Vagina (tissue), 2 donors: ENCODE data around the gene PTPRD. TPM values are rescaled to one million over a fixed set of nuclear protein-coding genes. Genes with fewer than 3 reads are reported as not detected.
"Not testable (repeated sequence)": the region's sequence is repeated elsewhere in the genome, so short reads cannot be mapped to it uniquely, and the experiment has no call there.

Source experiments
- DNase-seq, 2 donors: peaks; one replicate each; pipeline ENCODE4 v3.0.0-alpha.2; 2017; ENCODE audit errors: extremely low spot score in 2 of 2
- H3K27ac ChIP-seq: fragments of 200-600 bp; sonication (generic); one replicate; pipeline ENCODE4 v1.5.1; 2019
- H3K27me3 ChIP-seq: fragments of 200-600 bp; sonication (generic); one replicate; pipeline ENCODE4 v1.5.1; 2019
- H3K36me3 ChIP-seq, 2 donors: fragments of 200-600 bp; sonication (generic); one replicate each; pipeline ENCODE4 v1.5.1; 2017 to 2019
- H3K4me1 ChIP-seq: fragments of 200-600 bp; sonication (generic); one replicate; pipeline ENCODE4 v1.5.1; 2019
- H3K4me3 ChIP-seq, 2 donors: fragments of 200-600 bp; sonication (generic); 1 replicate in 1 of 2; 2 replicates in 1 of 2; pipeline ENCODE4 v1.5.1; 2016 to 2019
- H3K9me3 ChIP-seq: fragments of 200-600 bp; sonication (generic); one replicate; pipeline ENCODE4 v1.5.1; 2019
- CTCF ChIP-seq, 3 experiments: fragments of 450-650 bp in 2 of 3; fragments of 200-600 bp in 1 of 3; sonication (generic) in 1 of 3; IDR thresholded peaks; one replicate each; pipeline ENCODE4 v1.5.1; 2017 to 2019; ENCODE audit warnings: antibody characterized with exemption in 3 of 3, mild to moderate bottlenecking in 2 of 3, moderate library complexity in 2 of 3
- POLR2A ChIP-seq, 2 donors: fragments of 450-650 bp; IDR thresholded peaks; one replicate each; pipeline ENCODE4 v1.6.1; 2017; ENCODE audit warnings: antibody characterized with exemption in 2 of 2, mild to moderate bottlenecking in 2 of 2, moderate library complexity in 2 of 2
- POLR2AphosphoS5 ChIP-seq, 2 donors: sonication (generic); formaldehyde crosslinking; IDR thresholded peaks; one replicate each; pipeline ENCODE4 v1.9.0; 2017; ENCODE audit warnings: antibody characterized with exemption in 2 of 2, mild to moderate bottlenecking in 2 of 2, low read depth in 1 of 2; ENCODE audit not compliant: insufficient read depth in 1 of 2
- intact Hi-C: fragments of 100-400 bp; cut with DNase I; formaldehyde crosslinking; loops from one replicate; pipeline ENCODE4 v1.15.1; 2023
- total RNA-seq: library from RNA; depleted of rRNA; stranded (reverse); fragments of >200 nt; gene quantifications from one replicate; pipeline ENCODE4 v1.2.3, GENCODE V29; 2016

The PTPRD gene
- total RNA-seq, 1 donor from 2014 or later, result 10.3 TPM

DNA sequence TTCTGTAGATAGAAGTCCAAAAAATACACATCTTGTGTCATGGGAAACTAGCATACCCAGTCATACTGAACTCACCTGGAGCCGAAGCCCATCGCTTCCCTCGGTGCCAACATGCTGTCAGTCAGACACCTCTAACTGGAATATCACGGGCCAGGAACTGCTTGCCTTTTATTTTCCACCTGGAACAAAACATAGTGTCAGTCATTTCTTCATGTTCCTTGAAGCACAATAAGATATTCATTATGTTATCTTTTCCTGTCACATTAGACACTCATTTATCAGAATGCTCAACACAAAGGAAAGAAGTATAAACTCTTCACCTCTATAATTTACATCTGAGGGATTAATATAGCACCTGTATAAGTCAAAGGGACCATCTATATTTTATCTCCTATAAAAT lies 674.4 kb downstream of the PTPRD start:
- no peak for TF ChIP-seq POLR2A (IDR thresholded peaks at IDR 0.05)
- TF ChIP-seq CTCF (IDR thresholded peaks at IDR 0.05), result no peak
- no peak for TF ChIP-seq POLR2AphosphoS5 (IDR thresholded peaks at IDR 0.05; ENCODE audit: insufficient read depth in 1 of 2, low read depth in 1 of 2)
- Histone ChIP-seq H3K27ac (no peak overlapping the region), H3K4me1 (no peaks in the 10 kb centered on the region), H3K4me3 (no peak overlapping the region), H3K27me3 (no peaks in the 10 kb centered on the region), H3K36me3 (no peaks in the 10 kb centered on the region), H3K9me3 (no peaks in the 10 kb centered on the region)
- intact Hi-C loops, result no loop called here
- no peak for DNase-seq

DNA sequence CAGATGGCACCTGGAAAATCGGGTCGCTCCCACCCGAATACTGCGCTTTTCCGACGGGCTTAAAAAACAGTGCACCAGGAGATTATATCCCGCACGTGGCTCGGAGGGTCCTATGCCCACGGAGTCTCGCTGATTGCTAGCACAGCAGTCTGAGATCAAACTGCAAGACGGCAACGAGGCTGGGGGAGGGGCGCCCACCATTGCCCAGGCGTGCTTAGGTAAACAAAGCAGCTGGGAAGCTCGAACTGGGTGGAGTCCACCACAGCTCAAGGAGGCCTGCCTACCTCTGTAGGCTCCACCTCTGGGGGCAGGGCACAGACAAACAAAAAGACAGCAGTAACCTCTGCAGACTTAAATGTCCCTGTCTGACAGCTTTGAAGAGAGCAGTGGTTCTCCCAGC lies 681.3 kb downstream of the PTPRD start:
- intact Hi-C loops, DNase-seq, H3K27ac ChIP-seq, H3K4me1 ChIP-seq, H3K4me3 ChIP-seq, H3K36me3 ChIP-seq, H3K27me3 ChIP-seq, H3K9me3 ChIP-seq: not testable (repeated sequence)

GRCh38 chr9:9924376-9924775 lies 688.4 kb downstream of the PTPRD start:
- DNase-seq, result no peak
- no peaks in the 10 kb centered on the region for H3K27me3 ChIP-seq
- H3K4me3 ChIP-seq, result no peak overlapping the region
- TF ChIP-seq POLR2AphosphoS5 (IDR thresholded peaks at IDR 0.05; ENCODE audit: insufficient read depth in 1 of 2, low read depth in 1 of 2), result no peak
- no peak for TF ChIP-seq POLR2A (IDR thresholded peaks at IDR 0.05)
- TF ChIP-seq CTCF (IDR thresholded peaks at IDR 0.05), result no peak
- no peaks in the 10 kb centered on the region for H3K4me1 ChIP-seq
- no peak overlapping the region for H3K27ac ChIP-seq
- no peaks in the 10 kb centered on the region for H3K9me3 ChIP-seq
- no peaks in the 10 kb centered on the region for H3K36me3 ChIP-seq
- intact Hi-C loops, result no loop called here

GRCh38 chr9:9921805-9922204 lies 691.0 kb downstream of the PTPRD start:
- no peak for TF ChIP-seq CTCF (IDR thresholded peaks at IDR 0.05)
- TF ChIP-seq POLR2AphosphoS5 (IDR thresholded peaks at IDR 0.05; ENCODE audit: insufficient read depth in 1 of 2, low read depth in 1 of 2), result no peak
- no peak for TF ChIP-seq POLR2A (IDR thresholded peaks at IDR 0.05)
- Histone ChIP-seq H3K27ac (no peak overlapping the region), H3K9me3 (no peaks in the 10 kb centered on the region), H3K4me3 (no peak overlapping the region), H3K36me3 (no peaks in the 10 kb centered on the region), H3K27me3 (no peaks in the 10 kb centered on the region), H3K4me1 (no peaks in the 10 kb centered on the region)
- no peak for DNase-seq
- intact Hi-C loops, result no loop called here

GRCh38 chr9:9920425-9921060 lies 692.3 kb downstream of the PTPRD start:
- H3K4me3 ChIP-seq, result no peak overlapping the region
- intact Hi-C loops, result no loop called here
- no peaks in the 10 kb centered on the region for H3K27me3 ChIP-seq
- DNase-seq, result no peak
- TF ChIP-seq POLR2AphosphoS5 (IDR thresholded peaks at IDR 0.05; ENCODE audit: insufficient read depth in 1 of 2, low read depth in 1 of 2) (no peak), POLR2A (IDR thresholded peaks at IDR 0.05) (no peak), CTCF (IDR thresholded peaks at IDR 0.05) (no peak)
- H3K9me3 ChIP-seq, result no peaks in the 10 kb centered on the region
- H3K36me3 ChIP-seq, result no peaks in the 10 kb centered on the region
- H3K4me1 ChIP-seq, result no peaks in the 10 kb centered on the region
- no peak overlapping the region for H3K27ac ChIP-seq
